Measurements from ENCODE around the gene TM9SF2.
"Not testable (repeated sequence)": the region's sequence is repeated elsewhere in the genome, so short reads cannot be mapped to it uniquely, and the experiment has no call there.

TM9SF2 gene

GRCh38 chr13:99536023-99536422, 34.8 kb downstream of the TM9SF2 start:
- no peak for DNase-seq (ENCODE audit: low read depth in 2 of 2)

- no peak for DNase-seq (ENCODE audit: low read depth in 2 of 2)
Measured at GRCh38 chr13:99540530-99540929, 39.3 kb downstream of the TM9SF2 start.

GRCh38 chr13:99542788-99543406, 41.6 kb downstream of the TM9SF2 start:
- DNase-seq (ENCODE audit: low read depth in 2 of 2) = no peak

DNA sequence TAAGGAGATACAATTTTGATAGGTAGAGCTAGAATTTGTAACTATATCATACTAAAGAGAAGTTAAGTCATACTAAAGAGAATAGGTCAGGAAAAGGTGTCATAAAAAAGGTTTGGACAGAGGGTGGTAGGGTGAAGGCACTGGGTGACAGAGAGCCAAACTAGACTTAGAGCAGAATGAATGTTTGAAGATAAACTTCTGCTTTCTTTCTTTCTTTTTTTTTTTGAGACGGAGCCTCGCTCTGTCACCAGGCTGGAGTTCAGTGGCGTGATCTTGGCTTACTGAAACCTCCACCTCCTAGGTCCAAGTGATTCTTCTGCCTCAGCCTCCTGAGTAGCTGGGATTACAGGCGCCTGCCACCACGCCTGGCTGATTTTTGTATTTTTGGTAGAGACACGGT, 44.1 kb downstream of the TM9SF2 start:
- no peak for DNase-seq (ENCODE audit: low read depth in 2 of 2)

- DNase-seq (ENCODE audit: low read depth in 2 of 2) = no peak
Measured at GRCh38 chr13:99545979-99546378, 44.7 kb downstream of the TM9SF2 start.

- no peak for DNase-seq (ENCODE audit: low read depth in 2 of 2)
Measured at GRCh38 chr13:99546878-99547277, 45.6 kb downstream of the TM9SF2 start.

DNA sequence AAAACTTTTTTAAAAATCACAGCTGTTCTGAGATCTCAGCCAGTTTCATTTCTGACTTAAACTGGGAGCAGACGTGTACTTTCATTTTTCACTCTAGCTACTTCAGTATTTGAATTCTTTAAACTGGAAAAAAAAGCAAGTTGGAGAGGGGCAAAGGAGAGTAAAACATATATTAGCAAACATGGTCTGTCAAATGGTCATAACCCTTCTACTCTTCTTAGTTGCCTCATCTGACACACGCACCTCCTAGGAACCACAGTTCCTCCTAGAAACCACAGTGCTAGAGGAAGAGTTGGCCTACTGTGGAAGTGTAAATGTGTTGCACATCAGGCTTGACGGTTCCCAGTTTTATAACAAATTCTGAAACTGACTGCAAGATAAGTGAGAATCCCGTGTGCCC, 47.2 kb downstream of the TM9SF2 start:
- DNase-seq (ENCODE audit: low read depth in 2 of 2) = no peak

GRCh38 chr13:99553033-99553432, 51.8 kb downstream of the TM9SF2 start:
- DNase-seq (ENCODE audit: low read depth in 2 of 2) = no peak

DNA sequence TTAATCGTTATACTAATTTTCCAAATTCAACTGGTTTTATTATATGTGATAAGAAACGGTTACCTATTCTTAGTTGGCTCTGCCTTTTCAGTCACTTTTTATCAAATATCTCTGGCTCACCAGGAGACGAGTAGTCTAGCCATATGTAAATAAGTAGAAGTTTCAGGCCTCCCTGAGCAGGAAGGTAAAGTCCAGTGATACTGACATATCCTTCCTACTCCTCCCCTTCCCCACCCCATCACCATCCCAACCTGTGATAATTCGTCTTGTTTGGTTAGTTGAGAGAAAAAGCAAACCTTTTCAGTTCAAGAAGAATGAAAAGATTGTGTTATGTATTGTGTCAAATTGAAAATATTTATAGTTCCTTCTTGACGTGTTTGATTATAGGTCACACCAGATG, 53.9 kb downstream of the TM9SF2 start:
- no peak for DNase-seq (ENCODE audit: low read depth in 2 of 2)

DNA sequence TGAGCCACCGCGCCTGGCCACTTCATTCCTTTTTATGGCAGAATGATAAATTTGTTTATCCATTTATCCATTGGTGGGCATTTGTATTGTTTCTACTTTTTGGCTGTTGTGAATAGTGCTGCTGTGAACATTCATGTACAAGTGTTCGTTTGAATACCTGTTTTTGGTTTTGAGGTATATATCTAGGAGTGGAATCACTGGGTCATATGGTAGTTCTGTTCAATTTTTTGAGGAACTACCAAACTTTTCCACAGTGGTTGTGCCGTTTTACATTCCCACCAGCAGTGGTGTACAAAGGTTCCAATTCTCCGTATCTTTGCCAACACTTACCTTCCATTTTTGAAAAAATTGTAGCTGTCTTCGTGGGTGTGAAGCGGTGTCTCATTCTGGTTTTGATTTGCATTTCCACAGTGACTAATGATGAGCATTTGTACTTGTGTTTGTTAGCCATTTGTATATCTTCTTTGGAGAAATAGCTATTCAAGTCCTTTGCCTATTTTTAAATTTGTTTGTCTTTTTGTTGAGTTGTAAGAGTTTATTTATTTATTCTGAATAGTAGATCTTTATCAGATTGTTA, 55.7 kb downstream of the TM9SF2 start:
- no peak for DNase-seq (ENCODE audit: low read depth in 2 of 2)

- DNase-seq (ENCODE audit: low read depth in 2 of 2) = no peak
Measured at GRCh38 chr13:99558570-99559180, 57.4 kb downstream of the TM9SF2 start.

DNA sequence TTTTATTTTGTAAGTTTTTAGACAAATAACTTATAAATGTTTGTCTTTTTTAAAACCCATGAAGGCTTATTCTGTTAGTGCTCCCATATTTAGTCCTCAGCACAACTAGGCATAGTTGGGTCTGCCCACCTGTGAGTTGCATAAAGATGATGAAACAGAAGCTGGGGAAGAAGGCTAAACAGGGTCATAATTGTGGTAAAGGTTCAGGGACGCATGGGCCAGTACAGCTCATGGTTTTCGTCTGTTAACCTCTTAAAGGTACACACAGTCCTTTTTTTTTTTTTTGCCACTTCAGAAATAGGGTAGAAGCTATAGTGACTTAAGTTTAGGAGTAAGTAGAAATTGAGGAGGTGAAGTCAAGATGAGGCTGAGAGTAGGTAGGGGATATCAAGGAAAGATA, 58.3 kb downstream of the TM9SF2 start:
- DNase-seq (ENCODE audit: low read depth in 2 of 2) = no peak

DNA sequence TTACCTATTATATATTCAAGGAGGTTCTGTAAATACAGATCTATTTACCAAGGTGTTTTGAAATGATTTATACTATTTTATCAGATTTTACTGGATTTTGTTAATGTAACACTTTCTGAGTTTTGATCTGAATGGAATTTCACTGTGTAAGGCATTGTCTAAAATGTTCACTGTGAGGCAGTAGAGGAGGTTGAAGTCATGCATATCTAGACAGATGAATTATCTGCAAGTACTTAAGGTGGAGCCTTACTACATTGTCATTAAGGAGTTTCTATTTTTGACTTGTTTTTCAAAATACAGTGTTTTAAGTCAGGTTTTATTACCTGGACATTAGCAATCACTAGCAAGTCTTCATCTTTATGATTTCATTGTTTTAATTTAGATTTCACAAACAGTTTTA, 62.1 kb downstream of the TM9SF2 start:
- DNase-seq (ENCODE audit: low read depth in 2 of 2) = no peak

DNA sequence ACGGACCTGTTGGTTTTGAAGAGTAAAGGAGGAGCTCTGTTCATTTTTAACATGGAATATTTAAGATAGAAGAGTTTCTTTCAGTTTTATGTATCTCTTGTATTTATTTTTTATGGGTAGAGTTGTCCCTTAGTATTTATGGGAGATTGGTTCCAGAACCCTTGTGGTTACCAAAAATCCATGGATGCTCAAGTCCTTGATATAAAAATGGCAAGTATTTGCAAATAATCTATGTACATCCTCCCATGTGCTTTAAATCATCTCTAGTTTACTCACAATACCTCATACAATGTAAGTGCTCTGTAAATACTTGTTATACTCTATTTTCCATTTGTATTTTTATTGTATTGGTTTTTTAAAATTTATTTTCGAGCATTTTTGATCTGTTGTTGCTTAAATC, 63.1 kb downstream of the TM9SF2 start:
- no peak for DNase-seq (ENCODE audit: low read depth in 2 of 2)

GRCh38 chr13:99565478-99566124, 64.3 kb downstream of the TM9SF2 start:
- no peak for DNase-seq (ENCODE audit: low read depth in 2 of 2)

GRCh38 chr13:99566125-99567083, 65.1 kb downstream of the TM9SF2 start:
- DNase-seq (ENCODE audit: low read depth in 2 of 2) = no peak

- DNase-seq (ENCODE audit: low read depth in 2 of 2) = not testable (repeated sequence)
Measured at GRCh38 chr13:99568901-99569300, 67.6 kb downstream of the TM9SF2 start.

GRCh38 chr13:99572131-99572530, 70.9 kb downstream of the TM9SF2 start:
- no peak for DNase-seq (ENCODE audit: low read depth in 2 of 2)

DNA sequence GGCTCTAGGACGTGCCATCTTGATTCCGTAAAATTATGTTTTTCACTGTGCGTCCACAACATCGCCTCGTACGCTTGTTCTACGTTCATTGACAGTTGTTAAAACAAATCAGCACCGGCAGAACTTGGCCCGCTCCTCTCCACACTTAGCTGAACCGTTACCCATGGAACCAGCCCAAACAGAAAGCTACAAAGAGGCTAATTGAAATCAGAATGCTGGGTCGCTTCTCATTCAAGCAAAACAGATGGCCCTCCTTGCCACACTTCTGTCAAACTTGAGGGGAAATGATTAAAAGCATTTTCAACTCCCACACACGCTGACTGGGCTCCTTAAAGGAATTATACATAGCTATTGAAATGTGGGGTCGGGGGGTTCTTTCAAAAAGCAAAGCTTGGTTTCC, 71.6 kb downstream of the TM9SF2 start:
- no peak for DNase-seq (ENCODE audit: low read depth in 2 of 2)

DNA sequence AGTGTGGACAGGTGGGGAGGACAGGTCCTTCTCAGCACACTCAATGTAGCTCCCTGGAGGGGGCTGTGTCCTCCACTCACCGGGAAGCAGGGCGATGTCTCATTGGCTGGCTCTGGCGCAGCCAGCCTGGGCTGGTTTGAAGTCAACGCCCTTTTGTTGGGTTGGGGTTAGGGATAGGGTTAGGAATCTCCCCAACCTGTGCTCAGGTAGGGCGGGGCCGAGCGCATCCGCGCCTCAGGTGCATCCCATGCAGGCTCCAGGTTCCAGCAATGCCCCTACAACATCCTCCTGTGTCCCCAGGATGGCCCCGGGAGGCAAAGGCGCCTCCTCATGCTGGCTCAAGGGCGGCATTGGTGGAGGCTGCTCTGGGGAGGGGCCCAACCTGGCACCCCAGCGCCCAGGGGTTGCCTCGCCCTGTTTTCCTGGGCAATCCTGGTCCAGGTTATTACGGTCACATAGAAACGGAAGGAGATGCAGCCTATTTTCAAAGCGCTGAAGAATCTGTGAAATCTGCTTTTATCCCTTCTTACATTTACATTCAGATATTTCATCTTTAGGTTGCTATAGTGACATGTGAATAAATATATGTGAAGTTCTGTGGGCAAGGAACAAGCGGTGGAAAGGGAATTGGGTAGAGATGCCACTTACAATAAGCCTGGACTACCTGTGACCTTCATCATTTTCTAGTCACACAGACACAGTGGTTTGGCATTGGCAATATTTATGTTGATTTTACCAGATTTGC, 74.3 kb downstream of the TM9SF2 start:
- DNase-seq (ENCODE audit: low read depth in 2 of 2) = no peak
